ENCODE data around the gene ARHGEF9.
"Not testable (repeated sequence)": the region's sequence is repeated elsewhere in the genome, so short reads cannot be mapped to it uniquely, and the experiment has no call there.

ARHGEF9 gene

DNA sequence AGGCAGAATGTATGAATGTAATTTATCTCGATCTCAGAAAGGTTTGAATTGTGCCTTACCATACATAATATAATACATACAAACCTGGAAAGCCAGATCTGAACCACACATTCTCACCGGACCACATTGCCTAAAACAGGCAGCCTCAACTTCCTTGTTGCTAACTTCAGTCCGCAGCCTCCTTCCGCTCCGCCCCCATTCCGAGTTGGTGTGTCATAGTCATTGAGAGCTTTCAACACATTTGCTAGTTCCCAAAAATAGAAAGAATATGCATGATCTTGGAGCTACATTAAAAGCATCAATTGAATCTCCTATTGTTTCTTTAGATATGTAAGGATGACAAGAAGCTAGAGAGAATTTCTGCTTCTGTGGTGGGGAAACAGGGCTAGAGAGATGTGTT is 127.2 kb downstream of the ARHGEF9 start:
- DNase-seq (ENCODE audit: low spot score) = no peak

DNA sequence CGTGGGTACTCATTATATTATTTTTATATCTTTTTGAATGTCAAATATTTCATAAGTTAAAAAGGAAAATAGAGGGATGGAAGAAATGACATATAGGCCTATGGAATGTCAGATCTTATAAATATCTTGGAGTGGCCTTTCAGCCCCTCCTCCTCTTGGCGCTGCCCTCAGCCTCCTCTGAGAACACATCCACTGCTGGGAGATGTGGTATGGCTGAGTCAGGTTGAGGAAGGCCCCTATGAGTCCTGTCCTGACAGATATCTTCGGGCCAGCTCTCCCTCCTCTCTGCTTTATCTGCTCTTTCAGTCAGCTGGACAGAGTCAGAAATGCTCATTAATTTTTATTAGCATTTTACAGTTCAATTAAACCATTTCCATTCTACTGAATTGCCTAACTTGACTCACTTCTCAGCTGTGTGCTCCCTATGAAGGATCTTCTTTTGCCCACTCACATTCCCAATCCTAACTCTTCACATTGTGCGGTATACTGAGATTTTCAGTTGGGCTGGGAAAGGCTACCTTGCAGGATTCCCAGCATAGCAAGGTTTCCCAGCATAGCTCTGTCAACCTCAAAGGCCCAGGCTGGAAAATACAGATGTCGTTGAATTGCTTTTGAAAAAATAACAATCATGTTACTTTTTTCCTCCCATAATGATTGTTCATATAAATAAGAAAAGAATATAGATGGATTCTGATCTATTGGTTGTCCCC is 128.0 kb downstream of the ARHGEF9 start:
- DNase-seq (ENCODE audit: low spot score) = no peak

DNA sequence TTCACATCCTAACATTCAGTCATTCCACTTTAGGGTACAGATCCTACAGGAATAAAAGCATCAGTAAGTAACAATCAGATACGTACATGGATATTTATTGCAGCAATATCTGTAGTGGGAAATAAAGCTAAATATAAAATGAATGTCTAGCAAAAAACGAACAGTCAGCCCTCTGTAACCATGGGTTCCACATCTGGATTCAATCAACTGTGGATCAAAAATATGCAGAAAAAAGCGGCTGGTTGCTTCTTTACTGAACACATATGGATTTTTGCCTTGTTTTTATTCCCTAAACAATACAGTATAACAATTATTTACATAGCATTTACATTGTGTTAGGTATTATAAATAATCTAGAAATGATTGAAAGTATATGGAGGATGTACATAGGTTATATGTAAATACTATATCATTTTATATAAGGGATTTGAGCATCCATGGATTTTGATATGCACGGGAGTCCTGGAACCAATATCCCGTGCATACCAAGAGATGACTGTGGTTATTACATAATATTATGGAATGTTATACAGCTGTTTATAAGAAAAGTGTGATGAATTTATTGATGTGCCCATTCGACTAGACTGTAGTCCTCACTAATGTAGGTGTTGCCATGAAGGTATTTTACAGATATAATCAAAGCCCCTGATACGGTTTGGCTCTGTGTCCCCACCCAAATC is 132.8 kb downstream of the ARHGEF9 start:
- DNase-seq (ENCODE audit: low spot score) = no peak

DNA sequence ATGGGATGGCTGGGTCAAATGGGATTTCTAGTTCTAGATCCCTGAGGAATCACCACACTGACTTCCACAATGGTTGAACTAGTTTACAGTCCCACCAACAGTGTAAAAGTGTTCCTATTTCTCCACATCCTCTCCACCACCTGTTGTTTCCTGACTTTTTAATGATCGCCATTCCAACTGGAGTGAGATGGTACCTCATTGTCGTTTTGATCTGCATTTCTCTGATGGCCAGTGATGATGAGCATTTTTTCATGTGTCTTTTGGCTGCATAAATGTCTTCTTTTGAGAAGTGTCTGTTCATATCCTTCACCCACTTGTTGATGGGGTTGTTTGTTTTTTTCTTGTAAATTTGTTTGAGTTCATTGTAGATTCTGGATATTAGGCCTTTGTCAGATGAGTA is 139.3 kb downstream of the ARHGEF9 start:
- not testable (repeated sequence) for DNase-seq (ENCODE audit: low spot score)

DNA sequence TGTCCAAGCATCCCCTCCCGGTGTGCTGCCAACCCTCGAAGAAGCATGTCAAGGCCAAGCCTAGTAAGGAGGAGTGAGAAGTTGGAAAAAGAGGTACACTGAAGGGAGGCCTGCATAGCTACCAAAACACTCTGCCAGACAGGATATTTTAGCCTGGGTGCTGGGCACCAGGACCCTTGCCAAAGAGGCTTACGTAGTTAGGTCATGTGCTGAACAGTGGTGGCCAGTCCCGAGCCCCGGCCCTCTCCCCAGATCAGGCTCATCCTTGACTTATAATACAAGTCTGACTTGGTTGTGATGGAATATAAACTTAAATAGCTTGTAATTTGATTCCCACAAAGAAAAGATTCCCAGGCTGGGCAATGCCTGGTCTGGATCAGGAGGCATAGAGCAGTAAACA is 149.3 kb downstream of the ARHGEF9 start:
- no peak for DNase-seq (ENCODE audit: low spot score)

DNA sequence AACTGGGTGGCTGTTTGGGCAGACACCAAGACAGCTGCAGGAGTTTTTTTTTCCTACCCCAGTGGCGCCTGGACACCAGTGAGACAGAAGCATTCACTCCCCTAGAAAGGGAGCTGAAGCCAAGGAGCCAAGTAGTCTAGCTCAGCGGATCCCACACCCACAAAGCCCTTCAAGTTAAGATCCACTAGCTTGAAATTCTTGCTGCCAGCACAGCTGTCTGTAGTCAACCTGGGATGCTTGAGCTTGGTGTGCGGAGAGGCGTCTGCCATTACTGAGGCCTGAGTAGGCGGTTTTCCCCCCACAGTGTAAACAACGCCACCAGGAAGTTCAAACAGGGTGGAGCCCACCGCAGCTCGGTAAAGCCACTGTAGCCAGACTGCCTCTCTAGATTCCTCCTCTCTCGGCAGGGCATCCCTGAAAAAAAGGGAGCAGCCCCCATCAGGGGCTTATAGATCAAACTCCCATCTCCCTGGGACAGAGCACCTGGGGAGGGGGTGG is 171.4 kb downstream of the ARHGEF9 start:
- DNase-seq (ENCODE audit: low spot score) = no peak

DNA sequence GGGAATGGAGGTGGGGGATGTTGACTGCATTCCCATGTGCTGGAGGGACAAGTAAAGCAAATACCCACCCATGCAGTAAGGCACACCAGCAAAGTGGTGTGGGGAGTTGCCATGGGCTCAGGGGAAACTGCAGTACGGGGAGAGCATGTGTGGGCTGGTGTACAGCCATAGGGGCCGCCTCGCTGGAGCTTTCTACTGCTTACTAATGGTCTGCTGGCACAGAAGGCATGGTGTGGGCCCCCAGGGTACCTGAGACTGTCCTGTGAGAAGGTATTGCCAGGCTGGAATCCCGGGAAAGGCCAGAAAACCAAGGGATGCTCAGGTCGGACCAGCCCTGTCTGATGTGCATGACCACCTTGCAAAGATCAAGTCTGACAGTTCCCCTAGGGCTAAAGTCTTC is 199.1 kb downstream of the ARHGEF9 start:
- no peak for DNase-seq (ENCODE audit: low spot score)
